H1 (cell line): ENCODE data around the gene ZNF397. TPM values are rescaled to one million over a fixed set of nuclear protein-coding genes. Genes with fewer than 3 reads are reported as not detected.

Experiments
- CTCF ChIA-PET: fragments of 300-600 bp; sonication (Branson Sonifier 250); formaldehyde crosslinking; loops from one replicate; lab custom pipeline; 2021; ENCODE audit not compliant: partially characterized antibody; lab: Charles Lee
- POLR2A ChIA-PET: fragments of 300-600 bp; sonication (Branson Sonifier 250); formaldehyde crosslinking; loops from one replicate; lab custom pipeline; 2021; ENCODE audit warnings: inconsistent platforms; ENCODE audit not compliant: partially characterized antibody; lab: Charles Lee
- DNase-seq, 2 experiments: peaks; one replicate each; pipeline versions ENCODE4 v3.0.0 to v3.0.0-alpha.2; 2010 to 2022; ENCODE audit warnings: low spot score in 2 of 2, low read depth in 1 of 2, mixed read lengths in 1 of 2
- FAIRE-seq: peaks from 2 replicates; lab custom pipeline; 2011; peaks lifted over from hg19 to GRCh38; lab: Jason Lieb, UNC
- H2AFZ ChIP-seq: 2 replicates; pipeline ENCODE4 v1.8.1; 2012; ENCODE audit warnings: low read length, inconsistent platforms
- H2AK5ac ChIP-seq: 2 replicates; pipeline ENCODE4 v1.6.1; 2013; ENCODE audit warnings: low read depth, low read length
- H2BK120ac ChIP-seq: replicated peaks from 2 replicates; pipeline ENCODE3; 2013; ENCODE audit warnings: low read depth, low read length, inconsistent platforms
- H2BK12ac ChIP-seq: 2 replicates; pipeline ENCODE4 v1.6.1; 2013; ENCODE audit warnings: low read depth, low read length
- H2BK15ac ChIP-seq: 2 replicates; pipeline ENCODE4 v1.6.1; 2013; ENCODE audit warnings: low read length
- H2BK20ac ChIP-seq: 2 replicates; pipeline ENCODE4 v1.6.1; 2013; ENCODE audit warnings: low read length
- H2BK5ac ChIP-seq: 2 replicates; pipeline ENCODE4 v1.6.1; 2013; ENCODE audit warnings: low read depth, low read length
- H3K14ac ChIP-seq: 2 replicates; pipeline ENCODE4 v1.6.1; 2013; ENCODE audit warnings: inconsistent platforms; ENCODE audit not compliant: insufficient read length
- H3K18ac ChIP-seq: 2 replicates; pipeline ENCODE4 v1.6.1; 2013; ENCODE audit warnings: low read length; ENCODE audit errors: extremely low read depth
- H3K23ac ChIP-seq: 2 replicates; pipeline ENCODE4 v1.6.1; 2013; ENCODE audit warnings: inconsistent platforms; ENCODE audit not compliant: insufficient read length
- H3K23me2 ChIP-seq: 2 replicates; pipeline ENCODE4 v1.6.1; 2013; ENCODE audit warnings: low read depth, low read length
- H3K27ac ChIP-seq: 2 replicates; pipeline ENCODE4 v1.6.1; 2011; ENCODE audit warnings: low read depth, low read length, inconsistent platforms
- H3K27me3 ChIP-seq, 4 experiments: replicated peaks in 1 of 4; 1 replicate in 1 of 4; 2 replicates in 3 of 4; pipeline versions ENCODE4 v1.6.1 to v1.8.1; 2011 to 2013; ENCODE audit warnings: low read length in 3 of 4, mild to moderate bottlenecking in 3 of 4, inconsistent platforms in 2 of 4, mixed read lengths in 2 of 4, moderate library complexity in 1 of 4; ENCODE audit not compliant: control insufficient read depth in 3 of 4, insufficient read depth in 3 of 4; ENCODE audit errors: extremely low read depth in 1 of 4
- H3K36me3 ChIP-seq, 4 experiments: 2 replicates each; pipeline versions ENCODE4 v1.6.1 to v1.8.1; 2011 to 2013; ENCODE audit warnings: mild to moderate bottlenecking in 4 of 4, low read length in 3 of 4, moderate library complexity in 2 of 4, control low read depth in 1 of 4, inconsistent platforms in 1 of 4; ENCODE audit not compliant: insufficient read depth in 4 of 4, control insufficient read depth in 2 of 4
- H3K4ac ChIP-seq: replicated peaks from 2 replicates; pipeline ENCODE3; 2013; ENCODE audit warnings: low read length, low read depth, mixed read lengths, inconsistent platforms; ENCODE audit not compliant: insufficient read length
- H3K4me1 ChIP-seq, 4 experiments: replicated peaks in 1 of 4; 1 replicate in 1 of 4; 2 replicates in 3 of 4; pipeline versions ENCODE4 v1.6.1 to v1.8.1; 2011 to 2013; ENCODE audit warnings: low read length in 3 of 4, inconsistent platforms in 2 of 4, mixed read lengths in 1 of 4; ENCODE audit not compliant: insufficient read depth in 4 of 4, control insufficient read depth in 3 of 4
- H3K4me2 ChIP-seq, 2 experiments: 2 replicates each; pipeline versions ENCODE4 v1.6.1 to v1.8.1; 2011 to 2013; ENCODE audit warnings: low read depth in 2 of 2, low read length in 2 of 2, control low read depth in 1 of 2, inconsistent platforms in 1 of 2, mild to moderate bottlenecking in 1 of 2; ENCODE audit not compliant: insufficient read depth in 1 of 2
- H3K4me3 ChIP-seq, 4 experiments: fragments of 200-600, 300-600 bp in 1 of 4; sonication (generic), shearing (Covaris generic), sonication (Bioruptor Twin) in 1 of 4; 2 replicates each; pipeline versions ENCODE4 v1.5.1 to v1.8.1; 2011 to 2016; ENCODE audit warnings: low read length in 4 of 4, low read depth in 3 of 4, control low read depth in 2 of 4, inconsistent platforms in 2 of 4, mild to moderate bottlenecking in 2 of 4, mixed read lengths in 1 of 4, moderate library complexity in 1 of 4; ENCODE audit not compliant: insufficient read depth in 2 of 4; ENCODE audit errors: extremely low read depth in 1 of 4
- H3K56ac ChIP-seq: replicated peaks from 2 replicates; pipeline ENCODE3; 2013; ENCODE audit warnings: low read depth, mild to moderate bottlenecking, mixed read lengths, low read length, inconsistent platforms; ENCODE audit not compliant: insufficient read length
- H3K79me1 ChIP-seq: 2 replicates; pipeline ENCODE4 v1.6.1; 2013; ENCODE audit warnings: low read depth, low read length, control low read depth
- H3K79me2 ChIP-seq, 2 experiments: 2 replicates each; pipeline versions ENCODE4 v1.6.1 to v1.8.1; 2012 to 2013; ENCODE audit warnings: low read length in 2 of 2, mild to moderate bottlenecking in 2 of 2, inconsistent platforms in 1 of 2; ENCODE audit not compliant: insufficient read depth in 2 of 2, control insufficient read depth in 1 of 2
- H3K9ac ChIP-seq, 4 experiments: replicated peaks in 1 of 4; 1 replicate in 1 of 4; 2 replicates in 3 of 4; pipeline versions ENCODE4 v1.6.1 to v1.8.1; 2011 to 2013; ENCODE audit warnings: low read depth in 3 of 4, low read length in 3 of 4, control low read depth in 2 of 4, mild to moderate bottlenecking in 2 of 4, moderate library complexity in 2 of 4, inconsistent platforms in 1 of 4; ENCODE audit errors: extremely low read depth in 1 of 4
- H3K9me3 ChIP-seq, 2 experiments: 2 replicates each; pipeline versions ENCODE4 v1.6.1 to v1.8.1; 2012 to 2013; ENCODE audit warnings: mild to moderate bottlenecking in 2 of 2, moderate library complexity in 2 of 2, control low read depth in 1 of 2, inconsistent platforms in 1 of 2, low read depth in 1 of 2, low read length in 1 of 2, mixed read lengths in 1 of 2; ENCODE audit not compliant: insufficient read depth in 2 of 2
- H4K20me1 ChIP-seq, 2 experiments: replicated peaks in 1 of 2; 2 replicates each; pipeline versions ENCODE3 to v1.8.1; 2011 to 2013; ENCODE audit warnings: inconsistent platforms in 2 of 2, low read length in 2 of 2, mild to moderate bottlenecking in 1 of 2; ENCODE audit not compliant: insufficient read depth in 2 of 2, control insufficient read depth in 1 of 2
- H4K5ac ChIP-seq: 2 replicates; pipeline ENCODE4 v1.6.1; 2013; ENCODE audit warnings: low read length, low read depth, mixed read lengths, inconsistent platforms; ENCODE audit not compliant: insufficient read length
- H4K8ac ChIP-seq: 2 replicates; pipeline ENCODE4 v1.8.0; 2013; ENCODE audit warnings: mild to moderate bottlenecking, moderate library complexity, low read length, inconsistent platforms; ENCODE audit not compliant: insufficient read depth; ENCODE audit errors: extremely low read depth
- H4K91ac ChIP-seq: replicated peaks from 2 replicates; pipeline ENCODE3; 2013; ENCODE audit warnings: low read length, mixed read lengths, inconsistent platforms; ENCODE audit not compliant: insufficient read length
- GTF2F1 ChIP-seq: IDR thresholded peaks from 2 replicates; pipeline ENCODE4 v1.6.1; 2012; ENCODE audit warnings: low read depth, low read length, improper control_type of control experiment, borderline replicate concordance
- SP2 ChIP-seq: IDR thresholded peaks from 2 replicates; pipeline ENCODE4 v1.6.1; 2012; ENCODE audit warnings: mild to moderate bottlenecking, low read length, inconsistent platforms
- SRF ChIP-seq: IDR thresholded peaks from 2 replicates; pipeline ENCODE4 v1.6.1; 2011; ENCODE audit warnings: mild to moderate bottlenecking, low read depth, low read length, moderate library complexity
- WGBS, 2 experiments: shearing (Covaris generic) in 1 of 2; methylation state at CpG; one replicate each; pipeline versions ENCODE4 v1.1.6 to v1.1.7; 2013 to 2015; ENCODE audit warnings: low lambda C conversion rate in 2 of 2, mixed read lengths in 2 of 2, inconsistent platforms in 1 of 2, low coverage in 1 of 2, missing lambda C conversion rate in 1 of 2; ENCODE audit not compliant: insufficient replicate concordance in 2 of 2, insufficient coverage in 1 of 2, insufficient read length in 1 of 2; ENCODE audit errors: extremely low coverage in 1 of 2, missing lambda C conversion rate in 1 of 2; 5-methylcytosine and 5-hydroxymethylcytosine counted together
- polyA plus RNA-seq, 7 experiments: library from polyadenylated mRNA; depleted of rRNA in 3 of 7; stranded (reverse) in 5 of 7; unstranded in 2 of 7; fragments of >200 nt in 5 of 7; fragments of 200-250 nt in 2 of 7; gene quantifications; 1 replicate in 5 of 7; 2 replicates in 1 of 7; 4 replicates in 1 of 7; pipeline versions ENCODE4 v1.2.1 to v1.2.3, GENCODE V29; 2011 to 2013; ENCODE audit warnings: missing spikeins in 2 of 7, mixed read lengths in 2 of 7
- total RNA-seq: library from RNA; stranded (reverse); fragmentation: NEBNext Ultra II Directional; extraction: Animal tissue kit (Norgen Biotek cat#: 25700); gene quantifications from 2 replicates; pipeline ENCODE4 v1.2.1, GENCODE V29; 2021

ZNF397 gene
- total and polyA plus RNA-seq, 2 of the 8 experiments (the other 6 are each of a cell fraction or from before 2014, with no cell fraction given) = 9.8 to 39.5 TPM

- Histone ChIP-seq H4K91ac (no peak overlapping the region), H3K14ac (no peak overlapping the region), H4K8ac (no peak overlapping the region), H3K79me2 (no peaks in the 10 kb centered on the region), H3K27ac (no peak overlapping the region), H4K20me1 (no peaks in the 10 kb centered on the region), H3K56ac (no peak overlapping the region), H3K9ac (no peak overlapping the region), H2BK12ac (no peak overlapping the region), H3K9me3 (peaks cover 6 to 9% of the 10 kb centered on the region in 2 experiments), H3K23ac (no peak overlapping the region), H2BK5ac (no peak overlapping the region), H2BK15ac (no peak overlapping the region), H2BK120ac (no peak overlapping the region), H2AFZ (no peak overlapping the region), H3K4me3 (no peak overlapping the region), H2BK20ac (no peak overlapping the region), H3K36me3 (no peaks in the 10 kb centered on the region), H3K4ac (no peak overlapping the region), H3K18ac (no peak overlapping the region), H3K27me3 (no peaks in the 10 kb centered on the region), H2AK5ac (no peak overlapping the region), H3K4me2 (no peak overlapping the region), H3K23me2 (no peaks in the 10 kb centered on the region), H3K79me1 (no peaks in the 10 kb centered on the region), H4K5ac (no peak overlapping the region), H3K4me1 (no peaks in the 10 kb centered on the region)
- ChIA-PET CTCF (interaction anchor here (1.5 to 1.7 kb wide), 2 partner anchors 10 to 17 kb away, joined by 3 to 4 read pairs; no protein-coding TSS in a partner anchor), POLR2A (interaction anchor here (0.9 kb wide), 1 partner anchor 10 kb away, joined by 3 read pairs; no protein-coding TSS in a partner anchor)
- FAIRE-seq (no peak), DNase-seq (no peak)
- TF ChIP-seq SP2 (no peak), SRF (no peak), GTF2F1 (no peak)
- WGBS, 2 experiments = 93% methylated on average over 3 of the region's 3 CpGs; no CpG with 5 or more reads in 1 of the 2 experiments
Measured at GRCh38 chr18:35203067-35203466, 37.8 kb upstream of the ZNF397 start.
